Sigmoid colon (tissue), 7 donors: Measurements from ENCODE around the gene C5orf15. TPM values are rescaled to one million over a fixed set of nuclear protein-coding genes. Genes with fewer than 3 reads are reported as not detected.
A peak's percentile ranks its signal among the peaks of the same experiment; 100 is the strongest.

Experiments
- DNase-seq: peaks from one replicate; pipeline ENCODE4 v3.0.0-alpha.2; 2019
- H3K27ac ChIP-seq, 4 donors: fragments of 200-600 bp; sonication (generic); one replicate each; pipeline ENCODE4 v1.5.1; 2016 to 2019; ENCODE audit warnings: mild to moderate bottlenecking in 1 of 4
- H3K27me3 ChIP-seq, 3 donors: fragments of 200-600 bp; sonication (generic); one replicate each; pipeline ENCODE4 v1.5.1; 2019; ENCODE audit warnings: mild to moderate bottlenecking in 1 of 3
- H3K36me3 ChIP-seq, 4 donors: fragments of 200-600 bp; sonication (generic); one replicate each; pipeline ENCODE4 v1.5.1; 2016 to 2019
- H3K4me1 ChIP-seq, 4 donors: fragments of 200-600 bp; sonication (generic); one replicate each; pipeline ENCODE4 v1.5.1; 2017 to 2019
- H3K4me3 ChIP-seq, 4 donors: fragments of 200-600 bp; sonication (generic); one replicate each; pipeline ENCODE4 v1.5.1; 2017 to 2019; ENCODE audit warnings: mild to moderate bottlenecking in 2 of 4, moderate library complexity in 1 of 4
- H3K9me3 ChIP-seq, 4 donors: fragments of 200-600 bp in 3 of 4; sonication (generic) in 3 of 4; one replicate each; pipeline versions ENCODE4 v1.5.1 to v1.6.1; 2013 to 2019
- CTCF ChIP-seq, 4 experiments: fragments of 450-650 bp in 3 of 4; fragments of 200-600 bp in 1 of 4; IDR thresholded peaks; one replicate each; pipeline ENCODE4 v1.5.1; 2016 to 2019; ENCODE audit warnings: antibody characterized with exemption in 4 of 4, mild to moderate bottlenecking in 3 of 4, moderate library complexity in 2 of 4
- EP300 ChIP-seq, 4 donors: sonication (generic); formaldehyde crosslinking; IDR thresholded peaks; one replicate each; pipeline ENCODE4 v1.6.1; 2017; ENCODE audit warnings: antibody characterized with exemption in 4 of 4
- POLR2A ChIP-seq, 2 donors: fragments of 450-650 bp; IDR thresholded peaks; one replicate each; pipeline ENCODE4 v1.6.1; 2016; ENCODE audit warnings: antibody characterized with exemption in 2 of 2, mild to moderate bottlenecking in 2 of 2, moderate library complexity in 2 of 2
- POLR2AphosphoS5 ChIP-seq, 4 donors: sonication (generic); formaldehyde crosslinking; IDR thresholded peaks; one replicate each; pipeline ENCODE4 v1.6.1; 2017; ENCODE audit warnings: antibody characterized with exemption in 4 of 4
- WGBS, 2 donors: extraction: QIAGEN DNeasy Blood & Tissue Kit; methylation state at CpG; one replicate each; pipeline ENCODE4 v1.1.7; 2013; 5-methylcytosine and 5-hydroxymethylcytosine counted together
- intact Hi-C: fragments of 100-400 bp; cut with DNase I; formaldehyde crosslinking; loops from one replicate; pipeline ENCODE4 v1.15.1; 2023
- polyA plus RNA-seq, 3 donors: library from polyadenylated mRNA; stranded (reverse); fragments of 200-250 nt; gene quantifications; one replicate each; pipeline ENCODE4 v1.2.3, GENCODE V29; 2013
- total RNA-seq, 4 donors: library from RNA; depleted of rRNA; stranded (reverse); fragments of >200 nt; gene quantifications; one replicate each; pipeline ENCODE4 v1.1.0, GENCODE V29; 2016
- donor health status: healthy with polysubstance abuse.
- donor health status: Bipolar disorder and iron deficiency.
- donor health status: healthy.

C5orf15 gene
- total and polyA plus RNA-seq, 7 donors, result 6.6 to 38.5 (median 26.0) TPM

GRCh38 chr5:134001938-134002731 lies 33.7 kb upstream of the C5orf15 start:
- intact Hi-C loops, result no loop called here
- 81 to 91% methylated on average over 13 of the region's 13 CpGs for WGBS, 2 donors
- Histone ChIP-seq H3K4me1 (peaks cover 0 to 78% (median 65%) of the 10 kb centered on the region in 4 donors), H3K36me3 (peaks cover 0 to 7% (median 0%) of the 10 kb centered on the region in 4 donors), H3K27me3 (no peaks in the 10 kb centered on the region), H3K9me3 (no peaks in the 10 kb centered on the region), H3K27ac (peak overlapping the region; percentile 98 to 100 (median 98)), H3K4me3 (peak overlapping the region in 1 of 4 donors; percentile 90)
- DNase-seq, result no peak
- TF ChIP-seq POLR2AphosphoS5 (IDR thresholded peaks at IDR 0.05) (no peak), EP300 (IDR thresholded peaks at IDR 0.05) (no peak), CTCF (IDR thresholded peaks at IDR 0.05) (no peak), POLR2A (IDR thresholded peaks at IDR 0.05) (no peak)

GRCh38 chr5:134000696-134001453 lies 32.5 kb upstream of the C5orf15 start:
- H3K4me1 ChIP-seq, result peaks cover 0 to 84% (median 71%) of the 10 kb centered on the region in 4 donors
- DNase-seq, result no peak
- peaks cover 0 to 7% (median 0%) of the 10 kb centered on the region in 4 donors for H3K36me3 ChIP-seq
- H3K4me3 ChIP-seq, result no peak overlapping the region
- WGBS, 2 donors, result 66 to 89% methylated on average over 10 of the region's 10 CpGs
- H3K9me3 ChIP-seq, result no peaks in the 10 kb centered on the region
- H3K27me3 ChIP-seq, result no peaks in the 10 kb centered on the region
- no peak for TF ChIP-seq CTCF (IDR thresholded peaks at IDR 0.05)
- TF ChIP-seq EP300 (IDR thresholded peaks at IDR 0.05), result no peak
- no peak for TF ChIP-seq POLR2A (IDR thresholded peaks at IDR 0.05)
- TF ChIP-seq POLR2AphosphoS5 (IDR thresholded peaks at IDR 0.05), result no peak
- intact Hi-C loops, result no loop called here
- peak overlapping the region in 3 of 4 donors; percentile 9 to 98 (median 20) for H3K27ac ChIP-seq

GRCh38 chr5:134000091-134000511 lies 31.7 kb upstream of the C5orf15 start:
- no peaks in the 10 kb centered on the region for H3K27me3 ChIP-seq
- H3K4me1 ChIP-seq, result peaks cover 0 to 86% (median 75%) of the 10 kb centered on the region in 4 donors
- DNase-seq, result no peak
- WGBS, 2 donors, result 76 to 80% methylated on average over 5 of the region's 5 CpGs
- no peaks in the 10 kb centered on the region for H3K9me3 ChIP-seq
- no peak overlapping the region for H3K4me3 ChIP-seq
- intact Hi-C loops, result no loop called here
- peak overlapping the region in 2 of 4 donors; percentile 9 to 20 for H3K27ac ChIP-seq
- peaks cover 0 to 7% (median 0%) of the 10 kb centered on the region in 4 donors for H3K36me3 ChIP-seq
- TF ChIP-seq EP300 (IDR thresholded peaks at IDR 0.05) (no peak), POLR2A (IDR thresholded peaks at IDR 0.05) (no peak), CTCF (IDR thresholded peaks at IDR 0.05) (no peak), POLR2AphosphoS5 (IDR thresholded peaks at IDR 0.05) (no peak)

- intact Hi-C loops, result no loop called here
- TF ChIP-seq POLR2AphosphoS5 (IDR thresholded peaks at IDR 0.05) (no peak), CTCF (IDR thresholded peaks at IDR 0.05) (no peak), EP300 (IDR thresholded peaks at IDR 0.05) (no peak), POLR2A (IDR thresholded peaks at IDR 0.05) (no peak)
- H3K4me1 ChIP-seq, result peaks cover 0 to 97% (median 88%) of the 10 kb centered on the region in 4 donors
- DNase-seq, result no peak
- no peak overlapping the region for H3K27ac ChIP-seq
- no peaks in the 10 kb centered on the region for H3K9me3 ChIP-seq
- H3K36me3 ChIP-seq, result peaks cover 0 to 7% (median 0%) of the 10 kb centered on the region in 4 donors
- H3K4me3 ChIP-seq, result no peak overlapping the region
- WGBS, 2 donors, result 86 to 93% methylated on average over 7 of the region's 7 CpGs
- H3K27me3 ChIP-seq, result no peaks in the 10 kb centered on the region
Measured at GRCh38 chr5:133998807-133999206, 30.4 kb upstream of the C5orf15 start.
